ENCODE results near the gene SORCS3.

Gene SORCS3

GRCh38 chr10:104663563-104663962 lies 22.5 kb downstream of the SORCS3 start:
- Mint-ChIP-seq H3K36me3 (ENCODE audit: low read depth) (no peaks in the 10 kb centered on the region), H3K27ac (no peak overlapping the region), H3K27me3 (peaks cover 31% of the 10 kb centered on the region), H3K4me3 (no peak overlapping the region), H3K9me3 (no peaks in the 10 kb centered on the region), H3K4me1 (ENCODE audit: low read depth) (no peaks in the 10 kb centered on the region)

GRCh38 chr10:104664205-104664604 lies 23.1 kb downstream of the SORCS3 start:
- Mint-ChIP-seq H3K4me3 (no peak overlapping the region), H3K9me3 (no peaks in the 10 kb centered on the region), H3K27me3 (peaks cover 27% of the 10 kb centered on the region), H3K36me3 (ENCODE audit: low read depth) (no peaks in the 10 kb centered on the region), H3K4me1 (ENCODE audit: low read depth) (no peaks in the 10 kb centered on the region), H3K27ac (no peak overlapping the region)

GRCh38 chr10:104665174-104665573 lies 24.1 kb downstream of the SORCS3 start:
- no peaks in the 10 kb centered on the region for H3K9me3 Mint-ChIP-seq
- no peaks in the 10 kb centered on the region for H3K36me3 Mint-ChIP-seq (ENCODE audit: low read depth)
- H3K4me1 Mint-ChIP-seq (ENCODE audit: low read depth): no peaks in the 10 kb centered on the region
- no peak overlapping the region for H3K4me3 Mint-ChIP-seq
- peaks cover 23% of the 10 kb centered on the region for H3K27me3 Mint-ChIP-seq
- H3K27ac Mint-ChIP-seq: no peak overlapping the region

- no peaks in the 10 kb centered on the region for H3K36me3 Mint-ChIP-seq (ENCODE audit: low read depth)
- no peak overlapping the region for H3K4me3 Mint-ChIP-seq
- no peaks in the 10 kb centered on the region for H3K9me3 Mint-ChIP-seq
Measured at GRCh38 chr10:104666106-104666505, 25.0 kb downstream of the SORCS3 start.

GRCh38 chr10:104676874-104677273 lies 35.8 kb downstream of the SORCS3 start:
- H3K4me3 Mint-ChIP-seq: no peak overlapping the region
- no peaks in the 10 kb centered on the region for H3K4me1 Mint-ChIP-seq (ENCODE audit: low read depth)
- no peaks in the 10 kb centered on the region for H3K36me3 Mint-ChIP-seq (ENCODE audit: low read depth)
- peaks cover under 1% of the 10 kb centered on the region for H3K9me3 Mint-ChIP-seq
- H3K27ac Mint-ChIP-seq: no peak overlapping the region
- H3K27me3 Mint-ChIP-seq: peaks cover 19% of the 10 kb centered on the region

More at GRCh38 chr10:104666106-104666505, 25.0 kb downstream of the SORCS3 start:
- peaks cover 17% of the 10 kb centered on the region for H3K27me3 Mint-ChIP-seq
- H3K4me1 Mint-ChIP-seq (ENCODE audit: low read depth): no peaks in the 10 kb centered on the region
- H3K27ac Mint-ChIP-seq: no peak overlapping the region

GRCh38 chr10:104678658-104679057 lies 37.6 kb downstream of the SORCS3 start:
- Mint-ChIP-seq H3K9me3 (no peaks in the 10 kb centered on the region), H3K4me1 (ENCODE audit: low read depth) (no peaks in the 10 kb centered on the region), H3K27ac (no peak overlapping the region), H3K27me3 (peaks cover 26% of the 10 kb centered on the region), H3K36me3 (ENCODE audit: low read depth) (no peaks in the 10 kb centered on the region), H3K4me3 (no peak overlapping the region)

- H3K9me3 Mint-ChIP-seq: no peaks in the 10 kb centered on the region
- H3K4me3 Mint-ChIP-seq: no peak overlapping the region
- no peaks in the 10 kb centered on the region for H3K4me1 Mint-ChIP-seq (ENCODE audit: low read depth)
- H3K27ac Mint-ChIP-seq: no peak overlapping the region
- peaks cover 26% of the 10 kb centered on the region for H3K27me3 Mint-ChIP-seq
- no peaks in the 10 kb centered on the region for H3K36me3 Mint-ChIP-seq (ENCODE audit: low read depth)
Measured at GRCh38 chr10:104680467-104681401, 39.6 kb downstream of the SORCS3 start.

GRCh38 chr10:104681485-104681884 lies 40.4 kb downstream of the SORCS3 start:
- Mint-ChIP-seq H3K9me3 (no peaks in the 10 kb centered on the region), H3K4me1 (ENCODE audit: low read depth) (no peaks in the 10 kb centered on the region), H3K36me3 (ENCODE audit: low read depth) (no peaks in the 10 kb centered on the region), H3K4me3 (no peak overlapping the region), H3K27me3 (peaks cover 21% of the 10 kb centered on the region), H3K27ac (no peak overlapping the region)

- H3K36me3 Mint-ChIP-seq (ENCODE audit: low read depth): no peaks in the 10 kb centered on the region
- H3K4me3 Mint-ChIP-seq: no peak overlapping the region
- H3K27me3 Mint-ChIP-seq: peaks cover 30% of the 10 kb centered on the region
- H3K27ac Mint-ChIP-seq: no peak overlapping the region
- no peaks in the 10 kb centered on the region for H3K4me1 Mint-ChIP-seq (ENCODE audit: low read depth)
- H3K9me3 Mint-ChIP-seq: no peaks in the 10 kb centered on the region
Measured at GRCh38 chr10:104683567-104683966, 42.5 kb downstream of the SORCS3 start.

GRCh38 chr10:104686829-104687228 lies 45.7 kb downstream of the SORCS3 start:
- Mint-ChIP-seq H3K27me3 (peaks cover 19% of the 10 kb centered on the region), H3K36me3 (ENCODE audit: low read depth) (no peaks in the 10 kb centered on the region), H3K4me3 (no peak overlapping the region), H3K9me3 (no peaks in the 10 kb centered on the region), H3K4me1 (ENCODE audit: low read depth) (no peaks in the 10 kb centered on the region), H3K27ac (no peak overlapping the region)

GRCh38 chr10:104688251-104689042 lies 47.4 kb downstream of the SORCS3 start:
- Mint-ChIP-seq H3K4me1 (ENCODE audit: low read depth) (no peaks in the 10 kb centered on the region), H3K9me3 (no peaks in the 10 kb centered on the region), H3K27ac (no peak overlapping the region), H3K4me3 (no peak overlapping the region), H3K36me3 (ENCODE audit: low read depth) (no peaks in the 10 kb centered on the region), H3K27me3 (peaks cover 15% of the 10 kb centered on the region)

GRCh38 chr10:104689105-104689504 lies 48.0 kb downstream of the SORCS3 start:
- Mint-ChIP-seq H3K27me3 (peaks cover 15% of the 10 kb centered on the region), H3K9me3 (no peaks in the 10 kb centered on the region), H3K4me3 (no peak overlapping the region), H3K27ac (no peak overlapping the region), H3K4me1 (ENCODE audit: low read depth) (no peaks in the 10 kb centered on the region), H3K36me3 (ENCODE audit: low read depth) (no peaks in the 10 kb centered on the region)

GRCh38 chr10:104689547-104689946 lies 48.5 kb downstream of the SORCS3 start:
- Mint-ChIP-seq H3K36me3 (ENCODE audit: low read depth) (no peaks in the 10 kb centered on the region), H3K4me3 (no peak overlapping the region), H3K4me1 (ENCODE audit: low read depth) (no peaks in the 10 kb centered on the region), H3K27ac (no peak overlapping the region), H3K9me3 (no peaks in the 10 kb centered on the region), H3K27me3 (peaks cover 15% of the 10 kb centered on the region)

- Mint-ChIP-seq H3K4me1 (ENCODE audit: low read depth) (no peaks in the 10 kb centered on the region), H3K4me3 (no peak overlapping the region), H3K27ac (no peak overlapping the region), H3K9me3 (no peaks in the 10 kb centered on the region), H3K27me3 (peaks cover 19% of the 10 kb centered on the region), H3K36me3 (ENCODE audit: low read depth) (no peaks in the 10 kb centered on the region)
Measured at GRCh38 chr10:104690101-104690500, 49.0 kb downstream of the SORCS3 start.

GRCh38 chr10:104690959-104691358 lies 49.9 kb downstream of the SORCS3 start:
- no peak overlapping the region for H3K27ac Mint-ChIP-seq
- no peak overlapping the region for H3K4me3 Mint-ChIP-seq
- no peaks in the 10 kb centered on the region for H3K36me3 Mint-ChIP-seq (ENCODE audit: low read depth)
- H3K9me3 Mint-ChIP-seq: no peaks in the 10 kb centered on the region
- no peaks in the 10 kb centered on the region for H3K4me1 Mint-ChIP-seq (ENCODE audit: low read depth)
- H3K27me3 Mint-ChIP-seq: peaks cover 19% of the 10 kb centered on the region
